Stimulated activated CD8-positive, alpha-beta memory T cell treated with anti-CD3 and anti-CD28 coated beads, Interleukin-15, amount 100 ng/mL, for 48 hours (primary cell): ENCODE measurements around the gene OR1F1.
"Not testable (repeated sequence)": the region's sequence is repeated elsewhere in the genome, so short reads cannot be mapped to it uniquely, and the experiment has no call there.

ENCODE experiments used
- DNase-seq, 2 donors: peaks; one replicate each; pipeline ENCODE4 v3.0.0-alpha.2; 2020; ENCODE audit warnings: low read depth in 2 of 2

The OR1F1 gene

GRCh38 chr16:3187798-3188674 is at the start of gene OR1F1:
TSS of gene OR1F1 (plus strand) at chr16:3188204.
- DNase-seq = peak; percentile 71 to 81

DNA sequence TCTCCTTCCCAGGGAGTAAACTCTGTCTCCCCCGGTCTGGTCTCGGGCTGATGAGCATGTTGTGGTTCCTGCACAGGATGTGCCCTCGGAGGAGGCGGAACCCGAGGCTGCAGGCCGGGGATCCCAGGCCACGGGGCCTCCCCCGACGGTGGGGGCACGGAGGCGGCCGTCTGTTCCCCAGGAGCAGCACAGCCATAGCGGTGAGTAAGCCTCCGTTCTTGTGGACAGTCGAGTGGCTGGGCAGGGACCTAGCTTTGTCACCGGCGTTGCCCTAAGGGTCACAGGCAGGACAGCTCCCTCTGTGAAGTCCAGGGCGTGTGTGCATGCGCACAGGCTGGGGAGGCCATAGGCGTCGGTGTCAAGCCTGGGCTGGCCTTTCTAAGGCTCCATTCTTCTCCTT is 49.7 kb upstream of the OR1F1 start:
- DNase-seq = no peak

GRCh38 chr16:3138823-3139426 is 49.1 kb upstream of the OR1F1 start:
- DNase-seq = no peak

GRCh38 chr16:3139561-3139960 is 48.4 kb upstream of the OR1F1 start:
- not testable (repeated sequence) for DNase-seq

GRCh38 chr16:3140603-3141427 is 47.2 kb upstream of the OR1F1 start:
- no peak for DNase-seq

DNA sequence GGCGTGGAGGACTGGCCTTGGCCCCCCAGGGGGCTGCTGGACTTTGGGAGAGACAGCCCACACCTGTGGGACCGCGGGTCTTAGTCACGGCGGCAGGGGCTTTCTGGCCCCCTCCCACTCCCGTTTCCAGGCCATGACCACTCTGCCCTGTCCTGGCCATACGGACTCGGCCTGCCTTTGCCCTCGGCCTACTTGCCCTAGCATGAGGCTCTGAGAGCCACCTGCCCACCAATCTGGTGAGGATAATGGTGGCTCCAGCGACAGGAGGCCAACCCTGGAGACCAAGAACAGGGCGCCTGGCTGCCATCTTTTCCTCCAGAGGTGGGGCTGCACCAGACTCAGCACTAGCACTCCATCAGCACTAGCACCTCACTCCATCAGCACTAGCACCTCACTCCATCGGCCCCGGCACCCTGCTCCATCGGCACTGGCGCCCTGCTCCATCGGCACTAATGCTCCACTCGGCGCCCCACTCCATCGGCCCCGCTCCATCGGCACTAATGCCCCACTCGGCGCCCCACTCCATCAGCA is 46.2 kb upstream of the OR1F1 start:
- no peak for DNase-seq

GRCh38 chr16:3142327-3142726 is 45.7 kb upstream of the OR1F1 start:
- DNase-seq = no peak

DNA sequence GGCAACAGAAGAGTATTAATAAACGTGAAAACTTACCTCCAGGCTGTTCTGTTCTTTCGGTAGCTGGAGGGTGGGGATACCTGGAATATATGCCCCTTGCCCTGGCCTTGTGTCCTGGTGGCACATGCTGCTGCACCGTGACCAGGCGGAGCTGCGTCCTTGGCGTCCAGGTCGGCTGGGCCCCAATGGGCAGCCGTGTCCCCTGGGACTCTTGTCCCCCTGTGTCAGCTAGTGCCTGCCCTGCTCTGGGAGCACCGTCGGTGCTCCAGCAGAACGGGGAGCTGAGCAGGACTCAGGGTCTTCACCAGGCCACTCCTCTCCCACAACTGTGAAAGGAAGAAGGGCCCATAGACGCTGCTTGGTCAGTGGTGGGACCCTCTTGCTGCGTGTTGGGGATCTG is 45.2 kb upstream of the OR1F1 start:
- no peak for DNase-seq

DNA sequence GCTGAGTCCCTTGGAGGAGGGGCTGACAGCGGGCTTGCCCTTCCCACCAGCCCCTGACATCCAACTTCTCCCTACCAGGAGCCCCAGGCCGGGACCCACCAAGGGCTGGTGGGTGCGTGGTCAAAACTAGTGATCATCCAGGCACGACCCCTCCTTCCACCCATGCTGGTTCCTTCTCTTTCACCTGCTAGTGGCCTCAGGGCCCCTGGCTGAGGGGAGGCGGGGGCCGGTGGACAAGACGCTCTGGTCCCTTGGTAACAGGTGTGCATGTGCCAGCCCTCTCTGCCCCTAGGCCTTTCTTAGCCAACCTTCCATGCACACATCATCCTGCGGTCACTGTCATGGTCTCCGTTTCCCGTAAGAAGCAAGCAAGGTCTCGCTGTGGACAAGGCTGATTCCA is 44.8 kb upstream of the OR1F1 start:
- no peak for DNase-seq

- DNase-seq = no peak
These were observed 44.2 kb upstream of the OR1F1 start for GRCh38 chr16:3143598-3144320.

GRCh38 chr16:3144321-3144983 is 43.6 kb upstream of the OR1F1 start:
- DNase-seq = no peak

DNA sequence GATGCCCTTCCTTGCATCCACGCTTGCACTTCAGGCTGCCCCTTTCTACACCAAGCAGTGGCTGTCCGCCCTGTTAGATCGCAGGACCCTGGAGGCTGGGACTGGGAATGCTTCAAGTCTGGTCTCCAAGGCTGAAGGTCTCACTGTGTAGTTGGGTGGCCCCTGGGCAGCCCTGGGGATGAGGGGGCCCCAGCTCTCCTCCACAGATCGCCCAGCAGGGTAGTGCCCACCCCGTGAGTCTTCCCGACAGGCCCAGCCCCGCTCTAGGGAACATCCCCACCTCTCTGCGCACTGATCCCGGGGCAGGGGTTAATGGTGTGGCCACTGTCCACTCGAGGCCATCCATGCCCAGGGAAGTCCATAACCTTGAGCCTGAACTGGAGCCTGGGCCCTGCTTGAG is 42.9 kb upstream of the OR1F1 start:
- DNase-seq = no peak

GRCh38 chr16:3145660-3146059 is 42.3 kb upstream of the OR1F1 start:
- no peak for DNase-seq

DNA sequence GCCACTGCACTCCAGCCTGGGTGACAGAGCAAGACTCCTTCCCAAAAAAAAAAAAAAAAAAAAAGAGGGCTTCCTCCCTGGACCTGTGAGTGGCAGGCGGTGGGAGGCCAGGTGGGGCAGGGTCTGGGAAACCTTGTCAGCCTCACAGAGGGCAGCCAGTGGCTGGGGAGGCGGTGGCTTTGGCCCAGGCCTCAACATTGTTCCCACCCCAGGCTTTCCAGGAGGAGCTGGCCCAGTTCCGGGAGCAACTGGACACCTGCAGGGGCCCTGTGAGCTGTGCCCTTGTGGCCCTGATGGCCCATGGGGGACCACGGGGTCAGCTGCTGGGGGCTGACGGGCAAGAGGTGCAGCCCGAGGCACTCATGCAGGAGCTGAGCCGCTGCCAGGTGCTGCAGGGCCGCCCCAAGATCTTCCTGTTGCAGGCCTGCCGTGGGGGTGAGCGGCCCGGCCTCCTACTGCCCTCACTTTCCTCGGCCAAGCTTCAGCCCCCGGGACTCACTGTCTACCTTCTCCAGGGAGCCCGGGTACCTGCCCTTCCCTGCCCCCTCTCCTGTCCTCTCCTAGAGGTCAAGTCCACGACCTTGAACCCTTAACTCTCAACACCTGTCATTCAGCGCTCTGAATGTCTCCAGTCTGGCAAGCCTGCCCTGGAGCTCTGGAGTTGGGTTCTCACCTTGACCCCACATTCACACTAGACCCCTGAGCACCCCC is 40.8 kb upstream of the OR1F1 start:
- no peak for DNase-seq

DNA sequence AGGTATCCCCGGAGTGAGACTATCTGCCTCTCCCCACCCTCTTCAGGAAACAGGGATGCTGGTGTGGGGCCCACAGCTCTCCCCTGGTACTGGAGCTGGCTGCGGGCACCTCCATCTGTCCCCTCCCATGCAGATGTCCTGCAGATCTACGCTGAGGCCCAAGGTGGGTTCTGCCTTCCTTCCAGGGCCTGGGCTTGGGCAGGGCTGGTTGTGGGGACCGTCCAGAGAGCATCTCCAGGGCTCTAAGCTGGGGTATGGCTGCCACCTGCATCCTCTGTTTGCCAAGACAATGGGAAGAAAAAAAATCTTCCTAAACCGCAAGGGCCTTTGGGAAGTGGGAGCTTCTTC is 40.3 kb upstream of the OR1F1 start:
- no peak for DNase-seq

DNA sequence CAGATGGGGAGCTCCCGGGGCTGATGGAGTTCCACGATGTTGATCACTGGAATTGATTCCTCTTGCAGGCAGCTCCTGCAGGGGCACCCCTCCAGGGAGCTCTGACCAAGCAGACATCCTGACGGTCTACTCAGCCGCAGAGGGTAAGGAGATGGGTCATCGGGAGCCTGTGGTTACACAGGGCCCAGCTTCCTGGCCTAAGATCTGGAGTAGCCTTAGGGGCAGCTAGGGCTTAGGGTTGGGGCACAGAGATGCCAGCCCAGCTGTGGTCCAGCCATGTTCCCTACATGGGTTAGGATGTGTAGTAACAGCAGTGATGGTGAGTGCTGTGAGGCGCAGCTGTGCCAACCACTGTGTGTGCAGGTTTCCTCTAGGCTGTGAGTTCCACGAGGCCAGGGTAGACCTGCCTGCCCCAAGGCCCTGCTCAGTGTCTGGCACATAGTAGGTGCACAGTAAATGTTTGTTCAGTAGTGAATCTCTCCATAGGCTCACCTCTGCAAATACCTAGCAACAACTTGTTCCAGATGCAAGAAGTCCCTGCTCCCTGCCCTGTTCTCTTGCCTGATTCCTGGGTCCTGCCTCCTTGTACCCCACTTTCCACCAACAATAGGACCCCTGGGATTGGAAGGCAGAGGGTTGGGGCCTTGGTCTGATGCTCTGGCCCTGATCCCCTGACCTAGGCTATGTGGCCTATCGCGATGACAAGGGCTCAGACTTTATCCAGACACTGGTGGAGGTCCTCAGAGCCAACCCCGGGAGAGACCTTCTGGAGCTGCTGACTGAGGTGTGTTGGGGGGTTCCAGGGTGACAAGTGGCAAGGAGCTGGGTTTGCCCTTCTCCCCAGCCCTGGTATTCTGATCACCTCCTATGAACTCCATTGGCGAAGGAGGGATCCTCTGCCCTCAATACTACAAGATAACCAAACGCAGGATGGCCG is 39.5 kb upstream of the OR1F1 start:
- DNase-seq = no peak

- DNase-seq = no peak
These were observed 38.8 kb upstream of the OR1F1 start for GRCh38 chr16:3149193-3149530.

- DNase-seq = peak in 1 of 2 donors; percentile 50
These were observed 38.2 kb upstream of the OR1F1 start for GRCh38 chr16:3149630-3150345.
